Measurements from ENCODE around the gene RTN1.

Gene RTN1

GRCh38 chr14:59870277-59871165 lies at the start of gene RTN1:
RTN1 (minus strand) TSS chr14:59870776; CDS start chr14:59870630, 146 bp downstream.
- 0 out of 2 replicates have a peak, but pooled peaks have one; percentile 18 for TF ChIP-seq CTCF (IDR thresholded peaks at IDR 0.05; ENCODE audit: control insufficient read depth, extremely low read depth, insufficient read depth)
- DNase-seq (ENCODE audit: low read depth), result peak; percentile 41
- peak within 1 kb of the TSS; percentile 55 for H3K4me3 ChIP-seq (ENCODE audit: low read depth, low read length)

- H3K4me3 ChIP-seq (ENCODE audit: low read depth, low read length), result no peak overlapping the region
- no peak for DNase-seq (ENCODE audit: low read depth)
- no peak for TF ChIP-seq CTCF (IDR thresholded peaks at IDR 0.05; ENCODE audit: control insufficient read depth, extremely low read depth, insufficient read depth)
These were observed 49.8 kb upstream of the RTN1 start for GRCh38 chr14:59920378-59920683.

GRCh38 chr14:59919570-59920377 lies 49.2 kb upstream of the RTN1 start, which contains the start of gene LRRC9:
LRRC9 (plus strand) TSS chr14:59920144.
- H3K4me3 ChIP-seq (ENCODE audit: low read depth, low read length), result no peak within 1 kb of the TSS
- DNase-seq (ENCODE audit: low read depth), result no peak
- TF ChIP-seq CTCF (IDR thresholded peaks at IDR 0.05; ENCODE audit: control insufficient read depth, extremely low read depth, insufficient read depth), result no peak

- H3K4me3 ChIP-seq (ENCODE audit: low read depth, low read length), result no peak overlapping the region
- peak; percentile 54 for TF ChIP-seq CTCF (IDR thresholded peaks at IDR 0.05; ENCODE audit: control insufficient read depth, extremely low read depth, insufficient read depth)
- no peak for DNase-seq (ENCODE audit: low read depth)
These were observed 48.4 kb upstream of the RTN1 start for GRCh38 chr14:59918824-59919569.

GRCh38 chr14:59913187-59913586 lies 42.6 kb upstream of the RTN1 start:
- no peak overlapping the region for H3K4me3 ChIP-seq (ENCODE audit: low read depth, low read length)
- peak; percentile 68 for DNase-seq (ENCODE audit: low read depth)
- TF ChIP-seq CTCF (IDR thresholded peaks at IDR 0.05; ENCODE audit: control insufficient read depth, extremely low read depth, insufficient read depth), result no peak

GRCh38 chr14:59912443-59912842 lies 41.9 kb upstream of the RTN1 start:
- DNase-seq (ENCODE audit: low read depth), result no peak
- no peak for TF ChIP-seq CTCF (IDR thresholded peaks at IDR 0.05; ENCODE audit: control insufficient read depth, extremely low read depth, insufficient read depth)
- H3K4me3 ChIP-seq (ENCODE audit: low read depth, low read length), result no peak overlapping the region

Data from LNCaP clone FGC (cell line).